ENCODE measurements around the gene OR8B2.

GRCh38 chr11:124405581-124405980, 21.3 kb upstream of the OR8B2 start:
- TF ChIP-seq CTCF (IDR thresholded peaks at IDR 0.05) (no peak), PHF8 (IDR thresholded peaks at IDR 0.05; ENCODE audit: borderline replicate concordance, low read depth) (no peak), HOXA7 (CRISPR knock-in tag; IDR thresholded peaks at IDR 0.05) (no peak), HES2 (IDR thresholded peaks at IDR 0.05) (no peak), ELK1 (IDR thresholded peaks at IDR 0.05; ENCODE audit: low read depth, low read length) (no peak), EP300 (IDR thresholded peaks at IDR 0.05) (no peak), USF2 (IDR thresholded peaks at IDR 0.05) (no peak), PBX3 (IDR thresholded peaks at IDR 0.05) (no peak), HOXB13 (CRISPR knock-in tag; IDR thresholded peaks at IDR 0.05; ENCODE audit: low read depth) (no peak), ZFP36 (IDR thresholded peaks at IDR 0.05; ENCODE audit: borderline replicate concordance, partially characterized antibody) (no peak), ZC3H11A (IDR thresholded peaks at IDR 0.05) (no peak), BCL3 (IDR thresholded peaks at IDR 0.05) (no peak)

Measured in A549 (cell line).